HG03520 (cell line): Measurements from ENCODE around the gene CASQ2.

Experiments used
- ATAC-seq: cut with Tn5 transposase; IDR thresholded peaks from one replicate; pipeline ENCODE4 v1.9.1; 2021; ENCODE audit warnings: mild to moderate bottlenecking, moderate library complexity; ENCODE audit not compliant: unreplicated experiment

Gene CASQ2

DNA sequence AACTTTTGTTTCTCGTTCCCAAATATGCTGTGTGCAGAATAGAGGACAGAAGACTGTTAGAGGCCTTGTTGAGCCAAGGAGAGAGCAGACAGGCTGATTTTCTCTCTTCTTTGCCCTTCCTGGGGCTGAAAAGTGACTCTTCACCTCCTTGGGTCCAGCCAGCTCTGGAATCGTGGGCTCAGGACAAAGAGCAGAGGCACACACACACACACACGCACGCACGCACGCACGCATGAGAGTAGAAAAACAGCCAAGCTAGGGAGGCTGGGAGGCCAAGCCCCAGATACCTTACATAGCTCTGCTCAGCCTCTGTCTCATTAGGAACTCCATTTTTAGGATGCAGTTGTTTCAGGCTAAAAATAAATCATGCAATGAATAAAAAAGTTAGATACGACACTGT lies at the start of gene CASQ2:
CASQ2 (minus strand) TSS at position 166 of the 400 bp plus-strand sequence. CDS start 173 bp downstream, outside the sequence.
- ATAC-seq, result no peak

DNA sequence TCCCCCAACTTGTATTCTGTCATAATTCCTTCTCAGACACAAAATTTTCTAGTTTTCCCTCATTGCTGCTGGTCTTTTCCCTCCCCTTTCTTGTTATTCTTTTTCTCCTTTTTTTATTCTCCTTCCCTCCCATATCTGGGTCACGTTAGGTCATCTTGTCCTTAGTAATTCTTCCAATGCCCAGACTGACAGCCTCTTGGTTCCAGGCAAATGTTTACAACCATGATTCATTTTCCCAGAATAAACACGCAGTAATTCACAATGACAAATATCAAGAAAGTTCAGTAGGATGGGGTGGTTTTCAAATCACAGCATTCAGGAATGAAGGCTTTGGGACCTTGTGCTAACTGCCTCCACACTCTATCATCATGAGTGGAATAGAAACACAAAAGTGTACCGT lies 47.2 kb upstream of the CASQ2 start:
- no peak for ATAC-seq

DNA sequence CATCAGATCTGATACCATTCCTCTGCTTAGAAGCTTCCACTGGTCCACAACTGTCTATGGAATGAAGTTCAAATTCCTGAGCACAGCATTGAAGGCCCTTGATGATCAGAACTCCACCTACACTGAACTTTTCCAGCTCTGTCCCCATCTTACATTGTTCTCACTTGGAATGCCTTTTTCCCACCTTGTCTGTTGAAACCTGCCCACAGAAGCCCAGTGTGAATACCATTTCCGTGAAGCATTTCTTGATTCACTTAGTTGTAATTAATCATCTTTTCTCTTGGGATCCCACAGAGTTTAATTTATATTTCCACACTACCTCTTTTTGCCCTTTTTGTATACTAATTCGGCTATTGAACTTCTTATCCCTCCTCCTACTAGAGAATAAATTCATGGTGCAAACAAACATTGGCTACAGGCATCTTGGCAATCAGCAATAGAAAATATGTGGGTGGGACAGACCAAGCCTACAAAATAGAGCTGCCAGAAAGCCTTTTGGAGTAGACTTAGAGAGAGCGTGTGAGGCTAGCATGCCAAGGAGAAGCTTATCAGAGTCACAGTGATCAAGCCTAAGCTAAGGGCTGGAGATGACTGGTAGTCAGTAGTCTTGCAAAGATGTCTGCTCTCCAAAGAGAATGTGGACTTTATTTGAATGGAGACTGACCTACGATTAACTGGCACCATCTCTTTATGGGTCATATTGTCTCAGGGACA lies 46.3 kb upstream of the CASQ2 start:
- ATAC-seq, result no peak

DNA sequence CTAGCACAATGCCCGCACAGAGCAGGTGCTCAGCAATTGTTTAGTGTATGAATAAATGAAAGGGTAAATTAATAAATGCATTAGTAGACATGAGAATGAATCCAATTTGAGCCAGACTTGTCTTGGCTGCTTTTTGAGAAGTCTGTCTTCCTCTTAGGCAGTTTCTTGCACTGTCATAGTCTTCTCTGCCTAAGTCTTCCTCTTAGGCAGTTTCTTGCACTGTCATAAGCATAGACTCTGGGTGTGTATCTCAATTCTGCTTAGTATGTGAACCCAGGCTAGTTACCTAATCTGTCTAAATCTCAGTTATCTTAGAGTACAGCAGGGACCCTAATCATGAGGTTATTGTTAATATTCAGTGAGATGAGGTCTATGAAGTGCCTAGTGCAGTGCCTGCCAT lies 45.2 kb upstream of the CASQ2 start:
- ATAC-seq, result no peak

DNA sequence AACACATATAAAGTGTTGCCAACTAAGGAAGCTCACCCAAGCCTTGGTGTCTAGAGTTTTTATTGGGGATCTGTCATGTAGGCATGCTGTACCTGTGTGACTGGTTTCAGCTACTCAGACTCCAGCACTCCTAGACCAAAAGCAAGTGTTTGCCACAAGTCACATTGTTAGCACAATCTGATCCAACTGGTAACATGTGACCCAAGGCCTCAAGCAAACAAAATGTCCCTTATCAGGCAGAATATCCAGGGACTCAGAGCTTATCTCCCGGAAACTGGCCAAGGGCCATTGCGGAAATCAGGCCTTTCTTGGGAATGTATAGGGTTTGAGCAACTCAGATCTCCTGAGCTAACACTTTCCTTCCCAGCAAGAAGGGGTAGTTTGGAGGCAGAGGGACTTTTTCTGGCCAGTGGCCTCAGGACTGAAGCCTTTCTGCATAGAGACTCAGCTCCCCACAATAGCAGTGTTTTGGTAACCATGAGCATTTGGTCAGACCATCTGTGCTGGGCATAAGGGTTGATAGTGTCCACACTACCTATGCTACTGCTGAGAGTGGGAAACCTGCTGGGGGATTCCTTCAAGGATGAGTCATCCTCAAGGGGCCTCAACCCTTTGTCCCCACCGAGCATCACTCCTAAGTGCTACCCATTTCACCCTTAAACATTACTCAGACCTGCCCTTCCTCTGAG lies 42.8 kb upstream of the CASQ2 start:
- no peak for ATAC-seq

DNA sequence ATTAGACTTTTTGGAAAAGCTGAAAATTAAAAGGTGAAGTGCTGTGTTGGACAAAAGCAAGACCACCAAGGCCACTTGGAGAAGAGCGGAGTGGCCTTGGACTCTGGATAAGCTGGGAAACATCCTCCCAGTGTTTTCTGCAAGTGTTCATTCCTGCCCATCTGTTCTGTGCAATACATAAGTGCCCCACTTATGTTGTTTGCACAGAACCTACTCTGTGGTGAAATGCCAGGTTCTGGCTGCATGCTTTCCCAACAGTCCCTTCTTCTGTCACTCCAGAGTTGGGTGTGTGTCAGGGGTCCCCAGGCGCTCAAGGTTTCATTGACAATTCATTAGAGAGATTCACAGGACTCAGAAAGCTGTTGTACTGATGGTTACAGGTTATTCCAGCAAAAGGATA lies 42.1 kb upstream of the CASQ2 start:
- ATAC-seq, result no peak

DNA sequence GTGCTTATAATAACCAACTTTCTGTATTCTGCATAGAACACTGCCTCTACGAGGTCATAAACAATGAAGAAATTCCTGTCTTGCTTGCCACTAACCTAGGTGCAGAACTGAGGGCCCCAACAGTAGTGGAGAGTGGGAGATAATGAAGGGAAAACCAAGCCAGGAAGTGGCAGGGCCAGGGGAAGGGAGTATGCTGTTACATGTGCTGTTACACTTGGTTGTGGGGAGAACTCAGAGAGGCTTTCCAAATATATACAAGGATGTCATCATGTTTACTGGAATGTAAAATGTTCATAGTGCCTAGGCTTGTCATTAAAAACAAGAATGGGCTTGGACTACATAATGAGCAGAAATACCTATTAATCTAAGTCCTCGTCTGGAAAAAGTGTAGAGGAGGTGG lies 41.3 kb upstream of the CASQ2 start:
- no peak for ATAC-seq

DNA sequence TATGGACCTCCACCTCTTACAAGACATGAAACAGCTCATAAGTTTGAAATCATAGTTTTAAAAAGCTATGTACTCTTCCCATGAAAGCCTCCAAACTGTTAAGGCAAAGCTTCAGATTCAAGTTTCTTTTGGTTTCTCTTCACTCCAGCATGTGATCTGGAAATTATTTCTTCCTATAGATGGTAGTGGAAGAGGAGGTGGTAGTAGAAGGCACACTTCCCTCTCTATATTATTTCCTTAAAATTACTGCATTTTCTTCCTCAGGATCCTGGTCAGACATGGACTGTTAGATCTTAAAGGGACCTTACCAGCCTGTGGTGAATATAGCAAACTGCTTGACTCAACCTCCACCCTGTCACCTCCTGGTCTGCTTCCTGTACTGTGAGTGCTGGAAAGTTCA lies 40.6 kb upstream of the CASQ2 start:
- no peak for ATAC-seq

DNA sequence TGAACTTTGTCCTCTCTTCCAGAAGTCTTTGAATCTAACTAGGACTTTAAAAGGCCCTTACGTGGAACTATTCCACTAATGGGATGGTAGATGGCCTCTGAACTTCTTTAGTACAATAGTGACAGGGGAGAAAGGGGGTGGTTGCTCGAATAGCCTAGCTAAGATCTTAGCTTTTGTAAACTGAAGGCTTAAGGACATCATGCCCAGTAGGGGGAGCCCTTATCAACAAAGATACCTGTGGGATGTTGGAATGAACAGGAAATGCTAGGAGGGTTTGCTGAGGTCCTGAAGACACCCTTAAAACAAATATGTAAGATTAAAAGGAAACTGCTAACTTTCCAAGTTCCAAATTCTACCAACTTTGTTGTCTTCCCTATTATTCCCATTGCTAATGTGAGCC lies 39.2 kb upstream of the CASQ2 start:
- ATAC-seq, result no peak

DNA sequence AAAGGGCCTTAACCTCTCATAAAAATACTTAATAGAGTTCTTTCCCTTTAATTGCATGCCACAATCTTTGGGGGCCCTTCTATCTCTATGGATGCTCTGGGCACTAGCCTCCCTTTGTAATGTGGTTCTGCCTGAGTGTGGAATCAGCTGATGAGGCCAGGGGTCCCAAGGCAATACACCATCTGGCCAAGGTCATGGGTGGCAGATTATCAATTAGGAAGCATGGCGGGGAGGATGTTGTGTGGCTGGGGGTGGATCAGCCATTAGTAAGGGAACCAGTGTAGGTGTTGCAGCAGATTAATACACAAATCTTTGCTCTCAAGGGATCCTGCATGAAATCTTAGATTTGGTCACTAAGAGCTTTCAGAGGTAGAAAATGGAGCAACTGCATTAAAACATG lies 37.1 kb upstream of the CASQ2 start:
- no peak for ATAC-seq

DNA sequence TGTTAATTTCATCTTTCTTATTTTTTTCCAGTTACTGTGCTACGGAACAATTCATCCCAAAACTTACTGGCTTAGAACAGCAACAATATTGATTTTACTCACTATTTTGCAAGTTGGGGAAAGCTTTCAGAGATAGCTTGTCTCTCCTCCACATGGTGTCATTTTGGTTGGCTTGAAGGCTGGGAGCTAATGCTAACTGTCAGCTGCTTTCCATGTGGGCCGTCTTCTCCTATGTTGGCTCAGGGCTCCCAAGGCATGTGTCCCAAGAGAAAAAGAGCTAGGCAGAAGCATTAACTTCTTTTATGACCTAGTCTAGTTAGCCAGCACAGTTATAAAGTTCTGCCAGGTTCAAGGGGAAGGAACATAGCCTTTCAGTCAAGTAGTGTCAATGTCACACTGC lies 33.9 kb upstream of the CASQ2 start:
- ATAC-seq, result no peak

DNA sequence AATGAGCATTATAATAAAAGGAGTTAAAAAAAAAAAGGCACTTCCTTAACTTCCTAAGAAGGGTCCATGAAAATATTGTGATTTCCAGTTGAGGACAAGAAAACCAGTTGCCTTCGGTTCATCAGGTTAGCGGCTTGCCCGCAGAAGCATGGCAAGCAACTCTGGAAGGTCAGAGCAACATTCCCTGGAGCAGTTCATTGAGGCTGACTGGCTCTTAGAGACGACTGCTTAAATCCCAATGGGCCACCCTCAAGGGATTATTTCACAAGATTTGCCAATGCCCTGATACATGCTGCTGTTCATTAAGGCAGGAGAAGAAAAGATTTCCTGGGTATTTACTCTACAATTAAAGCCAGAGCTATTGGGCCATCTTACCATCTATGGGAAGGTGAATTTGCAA lies 29.0 kb upstream of the CASQ2 start:
- no peak for ATAC-seq

DNA sequence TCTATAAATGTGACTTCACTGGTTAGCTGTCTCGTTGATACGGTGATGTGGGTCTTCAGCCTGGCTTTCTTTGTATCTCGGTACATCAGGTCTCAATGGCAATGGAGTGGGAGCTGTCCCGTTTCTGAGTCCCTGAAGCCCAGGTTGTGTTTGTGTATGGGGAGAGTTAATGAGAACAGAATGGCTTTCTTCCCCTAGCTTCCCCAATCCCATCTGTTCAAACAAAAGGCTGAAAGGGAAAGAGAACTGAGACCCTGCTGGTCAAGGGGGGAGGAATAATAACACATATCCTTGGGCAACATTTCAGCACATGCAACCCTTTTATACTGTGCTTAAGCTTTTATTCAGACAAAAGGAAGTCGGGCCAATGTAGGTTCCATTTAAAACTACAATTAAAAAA lies 28.4 kb upstream of the CASQ2 start:
- no peak for ATAC-seq

DNA sequence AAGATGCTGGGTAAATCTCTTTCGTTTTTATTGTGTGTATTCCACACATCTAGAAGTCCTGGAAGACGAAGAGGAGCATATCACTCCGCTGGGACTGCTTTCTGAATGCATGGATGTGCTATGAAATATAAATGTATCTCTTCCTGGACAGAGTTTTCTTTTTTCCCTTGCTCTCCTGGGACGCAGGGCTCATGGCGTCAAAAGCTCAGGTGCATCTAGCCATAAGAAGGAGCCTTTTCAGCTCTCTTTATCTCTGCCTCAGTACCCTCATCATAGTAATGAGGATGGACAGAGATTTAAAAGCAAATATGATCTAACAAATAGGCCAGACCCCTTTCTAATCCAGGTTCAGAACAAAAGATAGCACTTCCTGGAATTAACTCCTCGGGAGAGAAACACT lies 27.5 kb upstream of the CASQ2 start:
- no peak for ATAC-seq

DNA sequence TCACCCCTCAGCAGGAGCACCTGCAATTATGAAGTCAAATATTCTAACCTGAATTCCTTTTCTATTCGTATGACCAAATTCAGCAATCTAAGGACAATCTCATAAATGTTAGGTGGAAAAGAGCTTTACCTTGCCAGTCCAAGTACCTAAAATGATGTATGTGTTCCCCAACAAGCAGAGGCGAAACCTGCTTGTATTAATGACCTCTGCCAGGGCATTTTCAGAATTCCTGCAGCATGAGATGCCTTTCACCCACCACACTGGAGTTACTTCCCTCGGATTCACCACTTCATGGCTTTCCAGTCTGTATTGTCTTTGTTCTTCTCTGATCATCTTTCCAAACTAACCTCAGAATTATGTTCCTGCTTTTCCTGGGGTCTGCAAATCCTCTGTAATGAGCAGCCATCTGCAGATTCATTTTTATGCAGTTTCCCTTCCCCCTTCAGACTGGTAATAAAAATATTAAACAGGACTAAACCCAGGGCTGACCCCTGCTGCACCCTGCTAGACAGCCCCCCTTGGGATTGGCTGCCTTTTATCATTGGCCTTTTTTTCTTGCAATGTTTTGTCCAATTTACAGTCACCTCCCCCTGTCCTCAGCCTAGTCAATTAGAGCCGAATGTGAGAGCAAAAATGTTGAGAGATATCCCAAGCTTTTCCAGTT lies 26.6 kb upstream of the CASQ2 start:
- no peak for ATAC-seq

DNA sequence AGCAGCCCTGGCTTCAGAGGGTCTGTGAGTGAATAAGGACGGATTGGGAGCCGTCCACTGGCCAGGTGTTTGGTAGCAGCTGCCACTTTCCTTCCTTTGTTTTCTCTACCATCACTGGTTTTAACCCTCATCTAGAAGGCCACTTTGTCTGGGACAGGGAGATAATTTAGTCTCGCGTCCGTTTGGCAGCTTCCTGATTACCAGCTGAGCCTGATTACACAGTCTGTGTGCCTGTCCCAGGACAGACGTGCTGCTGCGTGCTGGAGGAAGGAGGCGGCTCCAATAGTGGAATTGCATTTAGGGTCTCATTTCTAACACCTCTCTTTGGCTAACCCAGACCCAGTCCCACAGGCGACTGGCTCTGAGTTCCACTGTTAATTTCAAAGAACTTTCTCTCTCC lies 24.6 kb upstream of the CASQ2 start:
- ATAC-seq, result no peak

DNA sequence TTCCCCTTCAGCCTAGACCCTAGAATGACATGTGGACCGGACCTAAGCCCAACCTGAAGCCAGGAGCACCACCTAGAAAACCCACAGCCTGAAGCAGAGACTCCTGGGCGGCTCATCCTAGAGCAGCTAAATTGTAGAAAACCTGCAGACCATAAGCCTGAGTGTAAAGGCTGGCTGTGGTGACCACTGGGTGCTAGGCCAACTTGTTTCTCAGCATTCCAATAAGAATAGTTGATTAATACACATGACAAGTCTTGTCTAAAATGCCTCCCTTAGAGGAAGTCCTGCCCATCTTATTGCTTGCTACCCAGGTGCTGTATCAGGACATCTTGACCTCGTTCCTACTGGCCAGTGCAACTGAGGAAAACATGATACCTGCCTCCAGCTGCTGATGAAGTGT lies 23.3 kb upstream of the CASQ2 start:
- no peak for ATAC-seq

DNA sequence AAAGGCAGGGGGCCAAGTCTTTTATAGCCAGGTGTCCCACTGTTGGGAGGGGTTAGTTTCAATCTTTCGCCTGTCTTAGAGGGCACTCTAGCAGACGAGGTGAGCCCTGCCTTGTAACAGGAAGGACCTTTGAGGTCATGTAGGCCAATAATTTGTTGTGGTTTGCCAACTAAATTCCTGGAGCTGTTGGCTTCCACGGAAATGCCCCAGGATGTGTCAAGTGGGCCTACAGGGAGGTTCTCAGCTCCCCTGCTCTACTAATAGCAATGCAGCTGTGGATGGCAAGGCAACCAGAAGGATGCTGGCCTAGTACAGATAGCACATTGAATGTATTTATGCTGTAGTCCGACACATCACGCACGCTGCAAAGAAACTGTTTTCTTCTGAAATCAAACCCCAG lies 22.3 kb upstream of the CASQ2 start:
- no peak for ATAC-seq

DNA sequence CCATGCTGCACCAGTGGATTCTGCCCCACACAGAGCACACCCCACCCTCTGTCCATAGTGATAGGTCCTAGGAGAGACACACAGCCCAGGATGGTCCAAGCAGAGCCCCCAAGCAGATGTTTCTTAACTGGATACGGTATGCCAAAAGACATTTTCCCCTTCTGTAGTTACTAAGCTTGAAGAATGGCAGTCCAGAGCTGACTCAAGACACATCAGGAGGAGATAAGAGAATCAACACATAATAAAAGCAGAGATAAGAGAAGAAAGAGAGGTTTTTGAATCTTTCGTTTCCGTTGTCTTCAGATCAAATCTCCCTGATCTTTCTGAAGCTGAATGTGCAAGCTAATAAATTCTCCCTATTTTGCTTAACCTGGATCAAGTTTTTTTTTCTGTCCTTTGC lies 21.8 kb upstream of the CASQ2 start:
- ATAC-seq, result no peak

DNA sequence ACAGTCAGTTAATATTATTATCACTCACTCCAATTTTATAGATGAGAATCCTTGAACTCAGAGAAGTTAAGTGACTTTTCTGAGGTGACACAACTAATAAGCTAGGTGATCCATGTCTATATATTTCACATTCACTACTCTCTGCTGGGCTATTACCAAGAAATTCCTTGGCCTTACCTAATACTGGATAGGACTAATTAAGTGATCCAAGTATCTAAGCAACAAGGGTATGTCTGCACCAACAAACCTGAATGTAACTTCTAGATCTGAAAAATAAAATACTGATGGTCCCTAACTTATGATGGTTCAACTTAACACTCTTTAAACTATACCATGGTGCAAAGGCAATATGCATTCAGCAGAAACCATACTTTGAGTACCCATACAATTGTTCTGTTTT lies 14.8 kb upstream of the CASQ2 start:
- ATAC-seq, result no peak

DNA sequence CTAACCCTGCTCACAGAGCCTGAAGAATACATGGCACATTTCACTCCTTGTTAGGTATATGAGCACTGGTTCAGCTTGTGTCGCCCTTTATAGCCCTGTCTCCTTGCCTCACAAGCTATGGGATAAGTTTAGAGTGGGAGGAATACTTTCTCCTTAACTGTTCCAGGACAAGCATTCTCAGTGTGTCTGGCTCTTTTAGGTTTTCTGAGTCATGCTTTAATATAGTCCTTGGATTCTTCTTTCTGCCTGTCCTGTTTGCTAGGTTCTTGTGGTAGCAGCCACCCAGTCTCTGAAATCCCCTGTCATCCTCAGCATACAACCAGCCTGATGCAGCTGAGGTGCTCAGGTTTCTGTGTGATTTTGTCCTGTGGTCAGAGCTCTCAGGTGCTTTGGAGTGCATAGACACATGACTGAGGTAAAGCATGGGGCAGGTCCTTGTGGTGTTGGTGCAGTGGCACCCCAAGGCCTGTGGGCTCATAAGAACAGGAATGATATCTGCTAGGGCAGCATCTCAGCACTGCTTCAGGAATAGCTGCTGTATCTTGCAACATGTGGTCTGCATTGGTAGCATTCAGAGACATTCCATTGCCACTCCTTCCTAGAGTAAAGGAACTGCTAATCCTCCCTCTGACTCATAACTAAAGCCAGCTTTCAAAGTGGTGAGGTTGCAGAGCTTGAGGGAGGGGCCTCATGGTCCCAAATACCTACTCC lies 14.2 kb upstream of the CASQ2 start:
- ATAC-seq, result no peak

DNA sequence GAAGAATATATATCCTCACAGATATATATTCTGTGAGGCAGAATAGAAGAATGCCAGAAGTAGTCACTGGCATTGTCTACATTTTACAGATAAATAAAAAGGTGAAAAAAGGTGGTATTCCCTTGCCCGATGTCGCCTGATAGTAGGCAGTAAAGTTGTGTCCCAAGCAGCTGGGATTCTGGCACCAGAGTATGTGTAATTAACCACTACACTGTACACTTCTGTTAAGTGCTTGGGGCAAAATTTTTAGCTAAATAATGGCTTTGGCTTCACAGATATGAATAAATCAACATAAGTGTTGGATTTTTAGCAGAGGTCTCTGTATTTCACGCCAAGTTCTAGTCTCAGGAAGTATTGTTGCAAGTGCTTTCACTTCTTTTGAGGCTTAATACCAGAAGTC lies 13.3 kb upstream of the CASQ2 start:
- ATAC-seq, result no peak
